Retinal pigment epithelial cell (primary cell): ENCODE results near the gene DAAM2.

Experiments used
- DNase-seq: peaks from one replicate; pipeline ENCODE4 v3.0.0-alpha.2; 2010; ENCODE audit warnings: low read depth
- H3K4me3 ChIP-seq: 2 replicates; pipeline ENCODE4 v1.5.1; 2011; ENCODE audit warnings: mild to moderate bottlenecking, low read length, control low read depth, moderate library complexity
- TF ChIP-seq, protein P1 (sequence below): conservative IDR thresholded peaks from 2 replicates; pipeline ENCODE4 v1.5.1; 2011; ENCODE audit warnings: low read depth, low read length, control low read depth, inconsistent platforms

Gene DAAM2

DNA sequence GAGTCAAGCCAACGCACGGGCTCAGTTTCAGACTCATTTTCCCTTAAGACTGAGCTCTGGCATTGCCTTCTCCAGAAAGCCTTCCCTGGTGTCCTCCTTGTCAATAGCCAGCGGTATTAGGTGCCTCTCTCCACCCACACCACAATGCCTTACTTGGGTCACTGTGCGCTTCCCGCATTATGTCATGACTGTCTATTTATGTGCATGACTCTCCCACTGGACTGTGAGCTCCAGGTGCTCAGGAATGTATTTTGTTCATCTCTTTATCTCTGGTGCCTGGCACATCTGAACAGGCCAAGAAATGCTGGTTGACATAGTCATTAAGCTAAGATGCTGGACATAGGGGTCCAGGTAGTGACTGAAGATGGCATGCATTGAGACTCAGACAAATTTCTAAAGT is 42.7 kb downstream of the DAAM2 start:
- no peak overlapping the region for H3K4me3 ChIP-seq
- TF ChIP-seq, protein P1, sequence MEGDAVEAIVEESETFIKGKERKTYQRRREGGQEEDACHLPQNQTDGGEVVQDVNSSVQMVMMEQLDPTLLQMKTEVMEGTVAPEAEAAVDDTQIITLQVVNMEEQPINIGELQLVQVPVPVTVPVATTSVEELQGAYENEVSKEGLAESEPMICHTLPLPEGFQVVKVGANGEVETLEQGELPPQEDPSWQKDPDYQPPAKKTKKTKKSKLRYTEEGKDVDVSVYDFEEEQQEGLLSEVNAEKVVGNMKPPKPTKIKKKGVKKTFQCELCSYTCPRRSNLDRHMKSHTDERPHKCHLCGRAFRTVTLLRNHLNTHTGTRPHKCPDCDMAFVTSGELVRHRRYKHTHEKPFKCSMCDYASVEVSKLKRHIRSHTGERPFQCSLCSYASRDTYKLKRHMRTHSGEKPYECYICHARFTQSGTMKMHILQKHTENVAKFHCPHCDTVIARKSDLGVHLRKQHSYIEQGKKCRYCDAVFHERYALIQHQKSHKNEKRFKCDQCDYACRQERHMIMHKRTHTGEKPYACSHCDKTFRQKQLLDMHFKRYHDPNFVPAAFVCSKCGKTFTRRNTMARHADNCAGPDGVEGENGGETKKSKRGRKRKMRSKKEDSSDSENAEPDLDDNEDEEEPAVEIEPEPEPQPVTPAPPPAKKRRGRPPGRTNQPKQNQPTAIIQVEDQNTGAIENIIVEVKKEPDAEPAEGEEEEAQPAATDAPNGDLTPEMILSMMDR = no peak
- DNase-seq = no peak

- no peak for DNase-seq
- TF ChIP-seq, protein P1 = no peak
- no peak overlapping the region for H3K4me3 ChIP-seq
Measured at GRCh38 chr6:39835821-39836295, 43.7 kb downstream of the DAAM2 start.

GRCh38 chr6:39836606-39837005 is 44.4 kb downstream of the DAAM2 start:
- DNase-seq = no peak
- no peak overlapping the region for H3K4me3 ChIP-seq
- TF ChIP-seq, protein P1 = no peak

- TF ChIP-seq, protein P1 = no peak
- no peak for DNase-seq
Measured at GRCh38 chr6:39839445-39839844, 47.3 kb downstream of the DAAM2 start.

DNA sequence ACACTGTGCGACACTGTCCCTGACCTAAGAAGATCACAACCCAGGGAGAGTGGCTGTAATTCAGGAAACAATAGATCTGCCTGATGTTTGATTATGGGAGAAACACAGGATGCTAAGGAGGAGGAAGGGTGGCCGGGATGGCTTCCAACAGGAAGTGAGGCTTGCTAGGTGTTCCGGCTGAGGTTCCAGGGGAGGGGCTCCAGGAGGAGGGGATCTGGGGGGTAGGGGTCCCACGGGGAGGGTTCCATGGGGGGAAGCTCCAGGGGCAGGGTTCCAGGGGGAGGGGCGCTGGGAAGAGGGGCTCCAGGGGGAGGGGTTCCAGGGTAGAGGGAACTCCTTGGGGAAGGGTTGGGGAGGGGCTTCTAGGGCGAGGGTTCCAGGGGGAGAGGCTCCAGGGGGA is 48.6 kb downstream of the DAAM2 start:
- DNase-seq = no peak
- TF ChIP-seq, protein P1 = no peak
- H3K4me3 ChIP-seq = no peak overlapping the region

More at GRCh38 chr6:39839445-39839844, 47.3 kb downstream of the DAAM2 start:
- H3K4me3 ChIP-seq = no peak overlapping the region

GRCh38 chr6:39841291-39841690 is 49.1 kb downstream of the DAAM2 start:
- no peak for DNase-seq
- TF ChIP-seq, protein P1 = no peak
- H3K4me3 ChIP-seq = no peak overlapping the region

GRCh38 chr6:39841923-39842322 is 49.7 kb downstream of the DAAM2 start:
- H3K4me3 ChIP-seq = no peak overlapping the region
- DNase-seq = no peak
- TF ChIP-seq, protein P1 = no peak
